ENCODE results near the gene OMA1.

GRCh38 chr1:58497499-58497898 lies 49.0 kb downstream of the OMA1 start:
- TF ChIP-seq CTCF (IDR thresholded peaks at IDR 0.05; ENCODE audit: low read length) (no peak), EZH2 (optimal IDR thresholded peaks at IDR 0.05; ENCODE audit: low read depth, low read length) (no peak), EZH2phosphoT487 (IDR thresholded peaks at IDR 0.05; ENCODE audit: low read length) (no peak)
